HG03457 (cell line): ENCODE results near the gene AADAC.
"Not testable (repeated sequence)": the region's sequence is repeated elsewhere in the genome, so short reads cannot be mapped to it uniquely, and the experiment has no call there.

Source experiments
- ATAC-seq: cut with Tn5 transposase; IDR thresholded peaks from one replicate; pipeline ENCODE4 v1.9.1; 2021; ENCODE audit warnings: moderate number of reproducible peaks; ENCODE audit not compliant: unreplicated experiment

The AADAC gene

DNA sequence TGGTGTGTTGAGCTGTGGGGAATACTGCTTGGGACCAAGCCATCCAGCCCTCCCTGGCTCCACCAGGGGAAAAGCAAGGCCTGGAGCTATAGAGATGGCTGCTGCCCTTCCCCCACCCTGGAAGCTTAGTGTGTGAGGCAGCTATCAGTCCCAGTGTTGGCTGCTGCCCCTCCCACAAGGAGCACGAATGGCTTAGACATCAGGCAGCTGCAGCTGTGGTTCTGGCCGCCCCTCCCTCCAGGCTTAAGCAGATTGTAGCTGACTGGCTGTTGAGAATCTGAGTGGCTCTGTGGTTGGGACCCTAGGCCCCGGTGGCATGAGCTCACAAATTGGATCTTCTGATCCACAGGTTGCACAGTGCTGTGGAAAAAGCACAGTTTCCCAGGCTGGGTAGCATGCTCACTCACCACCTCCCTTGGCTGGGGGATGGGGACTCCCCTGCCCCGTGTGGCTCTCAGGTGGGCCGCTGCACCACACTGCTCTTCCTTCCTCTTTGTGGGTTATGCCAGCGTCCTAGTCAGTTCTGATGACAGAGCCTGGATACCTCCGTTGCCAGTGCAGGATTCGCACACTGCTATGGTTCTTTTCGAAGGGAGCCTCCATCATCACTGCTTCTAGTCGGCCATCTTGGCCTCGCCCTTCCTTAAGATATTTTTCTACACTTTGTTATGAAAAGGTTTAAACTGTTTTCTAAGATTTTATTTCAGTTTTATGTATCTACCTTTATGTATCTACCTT lies 38.3 kb downstream of the AADAC start:
- ATAC-seq: no peak

DNA sequence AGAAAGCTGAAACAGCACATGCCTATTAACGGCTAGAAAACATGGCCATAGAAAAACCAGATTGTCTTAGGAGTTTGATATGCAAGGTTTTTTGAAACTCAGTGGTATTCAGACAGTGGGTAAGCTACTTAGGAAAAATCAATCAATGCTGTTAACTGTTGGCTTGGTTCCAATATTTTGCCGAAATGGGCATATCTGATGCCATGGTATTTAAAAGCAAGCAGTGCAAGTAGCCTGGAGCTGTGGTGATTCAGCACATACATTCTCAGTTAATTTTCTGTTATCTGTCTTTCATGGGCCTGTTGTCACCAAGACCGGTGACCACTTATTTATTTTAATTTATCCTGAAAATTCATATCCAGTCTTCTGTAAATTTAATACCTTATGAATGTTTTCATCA lies 42.2 kb downstream of the AADAC start:
- ATAC-seq: no peak

DNA sequence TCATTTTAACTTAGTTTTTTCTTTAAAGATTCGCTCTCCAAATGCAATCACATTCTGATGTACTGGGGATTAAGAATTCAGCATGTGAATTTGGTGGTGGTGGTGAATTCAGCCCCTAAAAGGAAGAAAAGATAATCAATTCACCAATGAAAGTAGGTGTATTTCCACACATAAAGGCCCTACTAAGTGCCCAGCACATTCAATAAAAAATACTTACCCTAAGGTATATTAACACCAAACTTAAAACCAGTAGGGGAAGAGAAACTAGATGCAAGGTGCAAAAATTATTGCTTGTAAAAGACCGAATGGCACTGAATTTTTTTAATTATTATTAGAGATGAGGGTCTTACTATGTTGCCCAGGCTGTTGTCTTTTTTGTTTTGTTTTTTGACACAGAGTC lies 42.7 kb downstream of the AADAC start:
- ATAC-seq: no peak

DNA sequence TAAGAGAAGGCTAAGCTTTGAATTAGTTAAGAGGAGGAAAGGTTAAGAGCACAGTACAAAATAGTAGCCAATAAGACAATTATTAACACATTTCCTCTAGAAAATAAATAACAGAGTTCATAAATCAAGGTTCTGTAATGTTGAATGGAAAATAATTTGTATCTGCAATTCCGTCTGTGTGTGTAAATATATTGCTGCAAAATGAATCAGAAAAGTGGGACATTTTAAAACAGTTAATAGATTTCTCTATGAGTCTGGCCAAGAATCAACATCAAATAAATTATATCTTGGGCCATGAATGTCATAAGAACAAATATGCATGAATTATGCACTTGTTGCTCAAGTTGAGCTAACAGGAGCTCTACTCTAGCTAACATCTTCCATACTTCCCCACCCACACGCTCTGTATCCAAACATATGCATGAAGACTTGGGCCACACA lies 45.3 kb downstream of the AADAC start:
- no peak for ATAC-seq

DNA sequence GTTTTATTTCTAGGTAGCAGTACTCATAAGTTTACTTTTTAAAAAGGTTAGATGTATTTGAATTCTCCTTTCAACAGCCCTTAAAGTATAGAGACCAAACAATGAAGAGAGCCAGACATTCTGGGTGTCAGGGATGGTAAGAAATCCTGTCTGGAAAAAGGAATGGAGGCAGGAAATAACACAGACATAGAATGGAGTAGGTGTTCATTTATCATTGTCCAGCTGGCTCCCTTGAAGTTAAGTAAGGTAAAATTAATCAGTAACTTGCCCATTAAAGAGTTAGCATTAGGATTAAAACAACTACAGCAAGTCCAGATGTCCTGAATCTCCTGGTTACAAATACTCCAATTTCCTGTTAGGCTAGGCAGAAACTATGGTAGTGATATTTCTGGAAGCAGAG lies 46.0 kb downstream of the AADAC start:
- no peak for ATAC-seq

DNA sequence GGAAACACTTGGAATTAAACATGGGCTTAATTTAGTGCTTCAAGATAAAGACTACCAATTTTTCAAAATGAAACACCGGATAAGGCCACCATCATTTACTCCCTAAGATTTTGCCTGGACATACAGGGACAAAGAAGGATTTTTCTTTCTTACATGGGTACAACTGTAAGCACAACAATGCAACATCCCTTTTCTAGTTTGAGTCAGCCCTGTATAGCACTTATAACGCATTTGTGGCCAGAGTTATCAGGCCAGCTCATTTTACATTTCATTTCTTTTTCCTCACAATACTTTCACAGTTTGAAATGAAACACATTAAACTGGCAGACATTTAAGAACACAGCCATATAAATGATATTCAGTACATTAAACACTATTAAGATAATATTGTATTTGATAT lies 49.7 kb downstream of the AADAC start:
- no peak for ATAC-seq

DNA sequence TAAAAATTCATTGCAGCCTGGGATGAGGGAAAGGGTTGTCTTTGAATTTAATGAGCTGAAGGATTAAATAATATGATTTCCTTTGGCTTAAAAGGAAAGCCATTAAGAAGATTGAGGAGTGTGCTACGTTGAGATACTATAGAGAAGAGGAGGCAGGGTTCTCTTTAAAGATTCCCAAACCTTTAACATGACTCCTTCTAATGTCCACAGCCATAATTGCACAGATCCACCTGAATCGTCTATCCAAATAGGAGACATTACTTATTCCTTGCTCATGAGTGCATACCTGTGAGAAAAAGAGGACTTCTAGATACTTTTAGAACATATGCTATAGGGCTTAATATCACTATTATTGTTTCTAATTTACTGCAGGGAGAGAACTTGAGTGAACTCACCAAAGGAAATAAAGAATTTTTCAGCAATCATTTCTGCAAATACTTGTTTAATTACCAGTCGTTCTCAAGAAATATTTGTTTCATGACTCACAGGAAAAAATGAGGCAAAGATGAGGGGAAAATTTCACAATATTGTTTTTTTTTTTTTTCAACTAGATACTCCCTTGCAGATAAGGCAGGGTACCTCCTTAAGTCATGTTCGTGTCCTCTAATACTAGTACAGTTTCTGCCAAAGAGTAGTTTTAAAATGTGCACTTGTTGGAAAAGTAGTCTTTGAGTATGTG lies 50.6 kb downstream of the AADAC start:
- no peak for ATAC-seq

DNA sequence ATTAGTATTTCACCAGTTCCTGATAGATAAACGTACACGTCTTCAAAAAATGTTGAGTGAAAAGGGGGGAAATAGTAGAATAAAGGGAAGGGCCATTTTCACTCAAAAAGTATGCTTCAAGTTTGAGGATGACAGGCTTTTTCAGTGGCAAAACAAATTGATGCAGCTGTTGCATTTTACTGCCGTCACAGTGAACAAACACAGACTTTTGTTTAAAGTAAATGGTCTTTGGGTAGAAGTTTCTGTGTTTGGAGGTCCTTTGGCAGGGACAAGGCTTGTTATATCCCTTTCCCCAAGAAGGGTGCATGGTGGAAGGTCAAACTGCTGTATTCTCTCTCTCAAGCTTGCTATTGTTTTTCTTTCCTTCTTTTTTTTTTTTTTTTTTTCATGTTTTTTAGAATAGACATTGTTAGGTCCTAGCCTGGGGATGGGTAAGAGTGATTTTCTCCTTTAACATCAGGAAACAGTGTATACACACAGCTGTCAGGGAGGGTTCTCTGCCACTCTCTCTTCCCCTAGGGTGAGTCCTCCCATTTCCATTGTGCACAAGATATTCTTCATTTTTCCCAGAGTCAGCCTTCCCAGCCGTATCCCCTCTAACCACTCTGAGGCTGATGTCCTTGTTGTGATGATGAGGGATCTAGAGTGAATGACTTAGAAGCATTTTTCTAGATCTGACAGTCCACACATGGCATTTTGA lies 52.9 kb downstream of the AADAC start:
- ATAC-seq: no peak

DNA sequence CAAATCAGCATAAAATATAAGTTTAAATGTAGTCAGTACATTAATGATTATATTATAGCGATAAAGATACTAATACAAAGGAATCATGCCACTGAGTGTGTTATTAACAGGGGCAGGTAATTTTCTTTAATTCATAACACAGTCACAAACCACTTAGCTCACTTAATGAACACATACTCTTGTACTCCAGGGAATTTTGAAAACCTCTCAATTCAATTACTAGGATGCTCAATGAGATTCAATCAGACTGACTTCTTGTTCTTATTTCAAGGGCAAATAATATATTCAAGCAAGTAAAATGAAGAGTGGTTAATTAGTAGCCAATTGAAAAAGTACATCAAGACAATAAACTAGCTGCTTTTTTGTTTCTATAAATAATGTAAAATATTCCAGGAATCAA lies 53.8 kb downstream of the AADAC start:
- no peak for ATAC-seq

DNA sequence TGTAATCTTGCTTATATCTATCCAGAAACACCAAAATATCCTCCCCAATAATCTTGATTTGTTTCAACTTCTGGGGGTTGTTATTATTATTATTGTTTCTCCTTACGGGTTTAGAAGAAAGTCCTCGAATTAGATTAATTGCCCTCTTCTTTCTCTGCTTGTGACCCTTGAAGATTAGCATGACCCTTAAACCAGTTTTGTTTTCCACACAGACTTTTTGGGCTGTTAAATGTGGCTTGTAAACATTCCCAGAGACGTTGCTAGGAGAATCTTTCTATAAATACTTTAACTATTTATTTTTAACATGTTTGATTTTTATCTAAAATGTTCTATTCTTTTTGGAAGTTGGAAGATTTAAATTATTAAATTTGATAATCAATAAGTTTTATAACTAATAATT lies 55.3 kb downstream of the AADAC start:
- no peak for ATAC-seq

DNA sequence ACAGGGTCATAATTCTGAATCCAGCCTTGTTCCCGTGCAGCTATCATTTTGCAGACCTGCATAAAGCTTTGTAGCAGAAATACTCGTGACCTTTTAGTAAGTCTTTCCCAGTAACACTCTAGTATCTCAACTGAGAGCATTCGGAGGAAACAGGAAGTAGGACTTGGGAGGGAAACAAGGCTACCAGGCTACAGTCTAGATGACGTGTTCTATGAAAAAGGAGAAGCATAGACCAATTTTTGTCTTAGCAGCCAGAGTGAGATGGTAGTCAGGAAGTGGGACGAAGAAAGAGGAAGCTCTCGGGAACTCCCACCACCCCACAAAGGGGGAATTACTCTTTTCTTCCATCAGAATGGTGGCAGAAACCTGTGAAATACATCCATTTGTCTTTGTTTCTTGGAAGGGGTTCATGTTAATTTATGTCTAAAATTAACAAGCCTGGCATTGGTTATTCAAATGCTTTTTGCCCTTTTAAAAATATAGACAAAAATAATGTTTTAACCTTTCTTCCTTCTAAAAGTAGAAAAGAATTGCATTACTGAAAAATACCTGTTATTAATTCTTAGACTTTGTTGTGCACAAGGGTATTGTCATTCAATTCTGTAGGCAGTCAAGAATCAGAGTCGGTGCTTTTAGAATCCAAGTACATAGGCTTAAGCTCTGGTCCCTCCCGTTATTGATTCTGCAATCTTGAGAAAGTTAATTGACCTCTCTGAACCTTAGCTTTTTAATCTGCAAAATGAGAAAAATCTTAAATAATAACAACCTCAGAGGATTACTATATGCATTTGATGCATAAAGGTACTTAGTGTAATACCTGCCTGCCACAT lies 57.9 kb downstream of the AADAC start:
- ATAC-seq: peak; percentile 89

DNA sequence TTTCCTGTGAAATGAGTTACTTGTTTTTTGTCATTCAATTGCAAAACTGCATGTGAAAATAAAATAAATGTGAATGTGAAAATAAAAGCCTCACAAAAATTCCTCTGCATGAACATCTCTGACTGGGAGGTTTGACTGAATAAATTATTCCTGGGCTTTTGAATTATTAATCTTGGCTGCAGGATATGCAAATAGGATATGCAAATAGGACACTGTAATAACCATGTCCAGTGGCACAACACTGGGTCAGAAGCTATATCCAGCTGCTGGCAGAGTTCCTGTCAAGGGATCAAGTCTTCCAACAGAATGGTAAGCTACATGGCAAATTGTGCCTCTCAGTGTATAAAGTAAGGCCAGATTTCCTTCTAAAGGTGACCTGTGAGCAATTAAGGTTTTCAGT lies 59.5 kb downstream of the AADAC start, which contains the start of gene SUCNR1:
Gene SUCNR1, plus strand, starts transcription at position 246 of the 400 bp plus-strand sequence. CDS start 6,250 bp downstream, outside the sequence.
- no peak for ATAC-seq

DNA sequence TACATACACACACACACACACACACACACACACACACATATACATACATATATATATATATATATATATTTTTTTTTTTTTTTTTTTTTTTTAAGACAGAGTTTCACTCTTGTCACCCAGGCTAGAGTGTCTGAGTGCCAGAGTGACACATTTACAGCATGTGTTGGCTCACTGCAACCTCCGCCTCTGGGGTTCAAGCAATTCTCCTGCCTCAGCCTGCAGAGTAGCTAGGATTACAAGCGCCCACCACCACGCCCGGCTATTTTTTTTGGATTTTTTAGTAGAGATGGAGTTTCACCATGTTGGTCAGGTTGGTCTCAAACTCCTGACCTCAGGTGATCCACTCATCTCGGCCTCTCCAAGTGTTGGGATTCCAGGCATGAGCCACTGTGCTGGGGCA lies 60.2 kb downstream of the AADAC start:
- ATAC-seq: not testable (repeated sequence)

DNA sequence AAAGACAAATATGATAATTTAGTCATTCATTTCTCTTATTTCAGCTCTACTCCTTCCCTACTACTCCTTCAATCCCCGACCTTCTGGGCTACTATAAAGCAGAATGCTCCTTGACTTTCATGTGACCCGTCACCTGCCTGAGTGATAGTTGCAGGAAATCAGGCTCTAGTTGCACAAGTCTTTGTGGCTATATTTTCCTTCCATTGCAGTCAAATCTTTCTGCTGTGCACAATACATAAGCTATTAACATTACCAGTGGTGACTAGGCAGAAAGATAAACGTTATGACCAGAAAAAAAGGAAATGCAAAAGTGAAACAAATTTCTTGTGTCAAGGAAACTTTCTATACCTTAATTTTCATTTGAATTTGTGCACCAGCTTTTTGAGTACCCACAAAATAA lies 61.8 kb downstream of the AADAC start:
- ATAC-seq: peak; percentile 65

DNA sequence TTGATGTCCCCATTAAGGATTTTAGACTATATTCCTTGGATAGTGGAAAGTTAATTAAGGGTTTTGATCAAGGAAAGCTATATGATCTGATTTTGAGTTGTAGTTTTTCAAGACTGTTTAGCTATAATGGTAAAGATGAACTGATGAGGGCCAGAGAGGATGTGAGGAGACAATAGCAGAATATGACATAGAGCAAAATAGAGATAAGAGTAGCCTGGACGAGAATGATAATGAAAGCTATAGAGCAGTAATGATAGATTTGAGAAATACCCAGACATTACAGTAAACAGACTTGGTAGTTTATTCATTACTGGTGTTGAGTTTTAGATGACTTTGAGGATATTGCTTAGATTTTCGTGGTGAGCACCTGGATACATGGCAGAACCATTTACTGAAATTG lies 63.4 kb downstream of the AADAC start:
- ATAC-seq: no peak
